Right hindlimb (tissue), 1 donor: ENCODE data around the gene CYP11A1.
A peak's percentile ranks its signal among the peaks of the same experiment; 100 is the strongest.

Experiments
- DNase-seq: peaks from one replicate; pipeline ENCODE4 v3.0.0-alpha.2; 2018

The CYP11A1 gene

GRCh38 chr15:74319596-74320351, 47.7 kb downstream of the CYP11A1 start:
- peak; percentile 62 for DNase-seq

GRCh38 chr15:74319138-74319460, 48.3 kb downstream of the CYP11A1 start:
- DNase-seq, result no peak

GRCh38 chr15:74318376-74319137, 48.9 kb downstream of the CYP11A1 start:
- peak; percentile 80 for DNase-seq

- peak; percentile 94 for DNase-seq
Measured at GRCh38 chr15:74317820-74318375, 49.5 kb downstream of the CYP11A1 start.

GRCh38 chr15:74316141-74316540, 51.3 kb downstream of the CYP11A1 start:
- no peak for DNase-seq

- DNase-seq, result no peak
Measured at GRCh38 chr15:74315626-74316025, 51.8 kb downstream of the CYP11A1 start.

- no peak for DNase-seq
Measured at GRCh38 chr15:74314795-74315438, 52.5 kb downstream of the CYP11A1 start.

- DNase-seq, result no peak
Measured at GRCh38 chr15:74313889-74314288, 53.6 kb downstream of the CYP11A1 start.

- no peak for DNase-seq
Measured at GRCh38 chr15:74312445-74313007, 54.9 kb downstream of the CYP11A1 start.

GRCh38 chr15:74311734-74312444, 55.6 kb downstream of the CYP11A1 start:
- DNase-seq, result no peak

- peak; percentile 65 for DNase-seq
Measured at GRCh38 chr15:74307827-74308811, 59.3 kb downstream of the CYP11A1 start.

- DNase-seq, result no peak
Measured at GRCh38 chr15:74306781-74307217, 60.6 kb downstream of the CYP11A1 start.

GRCh38 chr15:74305687-74306086, 61.8 kb downstream of the CYP11A1 start:
- no peak for DNase-seq

GRCh38 chr15:74304431-74304830, 63.0 kb downstream of the CYP11A1 start:
- DNase-seq, result no peak

- no peak for DNase-seq
Measured at GRCh38 chr15:74303741-74304309, 63.6 kb downstream of the CYP11A1 start.

- no peak for DNase-seq
Measured at GRCh38 chr15:74302821-74303359, 64.6 kb downstream of the CYP11A1 start.

GRCh38 chr15:74301583-74302361, 65.7 kb downstream of the CYP11A1 start:
- no peak for DNase-seq

- no peak for DNase-seq
Measured at GRCh38 chr15:74300057-74300795, 67.2 kb downstream of the CYP11A1 start.

GRCh38 chr15:74297887-74298286, 69.6 kb downstream of the CYP11A1 start:
- no peak for DNase-seq
